AG09319 (cell line): ENCODE data around the gene TMEM129.

Source experiments
- DNase-seq: peaks from one replicate; pipeline ENCODE4 v3.0.0-alpha.2; 2010; ENCODE audit warnings: low read depth; ENCODE audit errors: extremely low read depth
- TF ChIP-seq, protein P1 (sequence below): IDR thresholded peaks from 2 replicates; pipeline ENCODE4 v1.5.1; 2011; ENCODE audit warnings: low read depth, mild to moderate bottlenecking, inconsistent platforms, low read length, moderate library complexity

TMEM129 gene

DNA sequence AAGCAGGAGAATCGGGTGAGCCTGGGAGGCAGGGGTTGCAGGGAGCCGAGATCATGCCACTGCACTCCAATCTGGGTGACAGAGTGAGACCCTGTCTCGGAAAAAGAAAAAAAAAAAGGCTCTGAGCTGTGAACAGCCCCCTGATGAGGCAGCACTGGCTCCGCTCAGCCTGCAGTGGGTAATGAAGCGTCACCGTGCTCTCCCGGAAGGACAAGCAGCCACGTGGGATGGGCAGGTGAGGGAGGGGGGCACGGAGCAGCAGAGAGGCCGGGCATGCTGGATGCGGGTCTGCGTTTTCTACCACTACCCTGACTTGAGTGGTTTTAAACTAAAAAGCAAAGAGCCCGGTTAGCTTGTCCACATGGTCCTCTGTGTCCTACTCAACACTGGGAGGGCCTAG lies 15.7 kb upstream of the TMEM129 start:
- TF ChIP-seq, protein P1, sequence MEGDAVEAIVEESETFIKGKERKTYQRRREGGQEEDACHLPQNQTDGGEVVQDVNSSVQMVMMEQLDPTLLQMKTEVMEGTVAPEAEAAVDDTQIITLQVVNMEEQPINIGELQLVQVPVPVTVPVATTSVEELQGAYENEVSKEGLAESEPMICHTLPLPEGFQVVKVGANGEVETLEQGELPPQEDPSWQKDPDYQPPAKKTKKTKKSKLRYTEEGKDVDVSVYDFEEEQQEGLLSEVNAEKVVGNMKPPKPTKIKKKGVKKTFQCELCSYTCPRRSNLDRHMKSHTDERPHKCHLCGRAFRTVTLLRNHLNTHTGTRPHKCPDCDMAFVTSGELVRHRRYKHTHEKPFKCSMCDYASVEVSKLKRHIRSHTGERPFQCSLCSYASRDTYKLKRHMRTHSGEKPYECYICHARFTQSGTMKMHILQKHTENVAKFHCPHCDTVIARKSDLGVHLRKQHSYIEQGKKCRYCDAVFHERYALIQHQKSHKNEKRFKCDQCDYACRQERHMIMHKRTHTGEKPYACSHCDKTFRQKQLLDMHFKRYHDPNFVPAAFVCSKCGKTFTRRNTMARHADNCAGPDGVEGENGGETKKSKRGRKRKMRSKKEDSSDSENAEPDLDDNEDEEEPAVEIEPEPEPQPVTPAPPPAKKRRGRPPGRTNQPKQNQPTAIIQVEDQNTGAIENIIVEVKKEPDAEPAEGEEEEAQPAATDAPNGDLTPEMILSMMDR = no peak

DNA sequence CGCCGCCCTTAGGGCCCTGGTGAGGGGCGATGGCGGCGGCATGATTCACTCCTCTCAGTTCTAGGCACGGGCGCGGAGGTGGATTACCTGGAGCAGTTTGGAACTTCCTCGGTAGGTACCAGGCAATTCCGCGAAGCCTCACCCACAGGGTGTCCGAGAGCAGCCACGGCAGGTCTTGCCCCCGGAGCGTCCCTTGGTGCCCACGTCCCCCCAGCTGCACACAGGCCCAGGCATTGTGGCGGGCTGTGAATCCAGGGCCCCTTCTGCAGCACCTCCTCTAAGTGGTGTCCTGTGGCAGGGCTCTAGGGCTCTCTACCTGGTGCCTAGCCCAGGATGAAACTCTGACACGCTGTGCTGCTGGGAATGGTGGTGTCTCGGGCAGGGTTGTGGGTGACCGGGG lies 14.1 kb upstream of the TMEM129 start:
- TF ChIP-seq, protein P1 = no peak
- no peak for DNase-seq

More for the DNA sequence above, 15.7 kb upstream of the TMEM129 start:
- no peak for DNase-seq

DNA sequence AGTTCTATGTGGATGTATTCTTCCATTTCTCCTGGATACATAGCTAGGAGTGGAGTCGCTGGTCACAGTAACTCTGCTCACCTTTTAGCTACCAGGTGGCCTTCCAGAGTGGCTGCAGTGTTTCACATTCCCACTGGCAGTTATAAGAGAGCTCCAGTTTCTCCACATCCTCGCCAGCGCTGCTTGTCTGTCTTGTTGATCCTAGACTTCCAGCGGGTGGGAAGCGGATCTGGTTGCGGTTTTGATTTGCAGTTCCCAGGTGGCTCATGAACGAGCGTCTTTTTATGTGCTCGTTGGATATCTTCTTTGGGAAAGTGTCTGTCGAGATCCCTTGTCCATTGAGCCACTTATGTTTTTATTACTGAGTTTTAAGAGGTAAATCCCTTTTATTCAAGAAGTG lies 11.8 kb upstream of the TMEM129 start:
- TF ChIP-seq, protein P1 = no peak
- no peak for DNase-seq

DNA sequence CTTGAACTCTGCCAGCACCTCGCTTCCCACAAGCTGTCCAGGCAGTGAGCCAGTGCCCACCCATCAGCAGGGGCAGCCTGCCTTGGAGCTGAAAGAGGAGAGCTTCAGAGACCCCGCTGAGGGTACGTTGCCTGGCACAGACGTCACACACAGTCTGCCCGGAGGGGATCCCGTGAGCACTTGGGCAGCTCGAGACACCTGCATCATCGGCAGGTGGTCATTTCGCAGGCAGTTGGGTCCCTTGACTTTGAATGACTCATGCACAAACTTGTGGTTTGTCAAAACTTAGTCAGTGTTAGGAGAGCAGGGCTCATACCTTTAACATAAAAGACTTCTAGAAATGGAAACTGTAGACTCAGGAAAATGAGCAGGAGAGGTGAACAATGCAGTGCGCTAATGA lies 10.1 kb upstream of the TMEM129 start:
- TF ChIP-seq, protein P1 = no peak
- DNase-seq = no peak

DNA sequence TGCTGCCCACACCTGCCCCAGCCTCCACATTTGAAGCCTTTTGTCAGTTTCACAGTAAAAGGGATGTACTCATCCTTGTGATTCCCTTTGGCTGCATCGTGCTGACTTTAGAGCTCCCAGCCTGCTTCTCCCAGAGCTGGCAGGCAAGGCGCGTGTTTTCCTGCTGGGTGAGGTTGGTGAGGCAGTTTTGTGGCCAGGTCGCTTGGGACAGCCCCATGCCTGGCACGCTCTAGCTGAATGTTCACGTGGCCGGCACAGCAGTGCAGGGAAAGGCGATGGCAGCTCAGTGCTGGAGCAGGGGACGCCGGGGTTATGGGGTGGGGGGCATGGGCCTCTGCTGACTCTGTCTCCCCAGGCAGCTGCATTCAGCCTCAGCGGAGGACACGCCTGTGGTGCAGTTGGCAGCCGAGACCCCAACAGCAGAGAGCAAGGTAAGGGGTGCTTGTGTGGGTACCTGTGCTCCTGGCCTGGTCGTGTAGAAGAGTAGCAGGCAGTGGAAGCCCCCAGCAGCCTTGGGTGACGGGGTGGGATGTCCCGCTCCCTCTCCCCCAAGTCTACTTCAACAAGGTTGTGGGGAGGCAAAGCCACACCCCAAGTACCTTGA lies 9.5 kb upstream of the TMEM129 start:
- no peak for DNase-seq
- TF ChIP-seq, protein P1 = no peak

DNA sequence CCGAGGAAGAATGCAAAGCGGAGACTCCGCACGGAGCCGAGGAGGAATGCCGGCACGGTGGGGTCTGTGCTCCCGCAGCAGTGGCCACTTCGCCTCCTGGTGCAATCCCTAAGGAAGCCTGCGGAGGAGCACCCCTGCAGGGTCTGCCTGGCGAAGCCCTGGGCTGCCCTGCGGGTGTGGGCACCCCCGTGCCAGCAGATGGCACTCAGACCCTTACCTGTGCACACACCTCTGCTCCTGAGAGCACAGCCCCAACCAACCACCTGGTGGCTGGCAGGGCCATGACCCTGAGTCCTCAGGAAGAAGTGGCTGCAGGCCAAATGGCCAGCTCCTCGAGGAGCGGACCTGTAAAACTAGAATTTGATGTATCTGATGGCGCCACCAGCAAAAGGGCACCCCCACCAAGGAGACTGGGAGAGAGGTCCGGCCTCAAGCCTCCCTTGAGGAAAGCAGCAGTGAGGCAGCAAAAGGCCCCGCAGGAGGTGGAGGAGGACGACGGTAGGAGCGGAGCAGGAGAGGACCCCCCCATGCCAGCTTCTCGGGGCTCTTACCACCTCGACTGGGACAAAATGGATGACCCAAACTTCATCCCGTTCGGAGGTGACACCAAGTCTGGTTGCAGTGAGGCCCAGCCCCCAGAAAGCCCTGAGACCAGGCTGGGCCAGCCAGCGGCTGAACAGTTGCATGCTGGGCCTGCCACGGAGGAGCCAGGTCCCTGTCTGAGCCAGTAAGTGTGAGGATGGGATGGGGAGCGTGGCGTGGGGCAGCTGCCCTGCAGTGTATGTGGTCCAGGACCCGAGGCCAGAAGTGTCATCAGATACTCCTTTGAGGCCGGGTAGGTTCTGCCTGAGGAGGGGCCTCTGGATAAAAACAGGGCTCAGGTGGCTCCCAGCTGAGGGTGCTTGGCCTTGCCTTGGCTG lies 7.2 kb upstream of the TMEM129 start:
- DNase-seq = no peak
- TF ChIP-seq, protein P1 = no peak
